GM13977 (cell line): ENCODE results near the gene PBX1.

Experiments used
- DNase-seq: peaks from one replicate; pipeline ENCODE4 v3.0.0; 2012; ENCODE audit warnings: low spot score
- CTCF ChIP-seq: IDR thresholded peaks from 2 replicates; pipeline ENCODE4 v1.5.1; 2012; ENCODE audit warnings: mild to moderate bottlenecking, control low read depth; ENCODE audit not compliant: insufficient read depth; ENCODE audit errors: extremely low read depth, missing control alignments
- in situ Hi-C: fragments of 300-500 bp; cut with MboI; formaldehyde crosslinking; loops from one replicate; pipeline ENCODE4 v1.12.0; 2022; ENCODE audit warnings: low sequenced_read_pairs, low pct_unique_long_range_greater_than_20kb, mixed read lengths, inconsistent platforms; ENCODE audit not compliant: unreplicated experiment

PBX1 gene

GRCh38 chr1:164728719-164729118, 169.7 kb downstream of the PBX1 start:
- DNase-seq = no peak
- TF ChIP-seq CTCF = no peak
- in situ Hi-C loops = no loop called here

GRCh38 chr1:164731161-164731876, 172.3 kb downstream of the PBX1 start:
- no peak for DNase-seq
- in situ Hi-C loops = no loop called here
- TF ChIP-seq CTCF = no peak

GRCh38 chr1:164733070-164733469, 174.1 kb downstream of the PBX1 start:
- in situ Hi-C loops = no loop called here
- TF ChIP-seq CTCF = no peak
- DNase-seq = no peak

- no peak for TF ChIP-seq CTCF
- in situ Hi-C loops = no loop called here
- DNase-seq = no peak
These were observed 174.8 kb downstream of the PBX1 start for GRCh38 chr1:164733734-164734133.

GRCh38 chr1:164735315-164736052, 176.5 kb downstream of the PBX1 start:
- no peak for DNase-seq
- in situ Hi-C loops = no loop called here
- no peak for TF ChIP-seq CTCF

- TF ChIP-seq CTCF = no peak
- in situ Hi-C loops = no loop called here
- DNase-seq = no peak
These were observed 177.2 kb downstream of the PBX1 start for GRCh38 chr1:164736137-164736536.
